DOHH2 (cell line): ENCODE results near the gene TRAPPC4.
A peak's percentile ranks its signal among the peaks of the same experiment; 100 is the strongest.
"Not testable (repeated sequence)": the region's sequence is repeated elsewhere in the genome, so short reads cannot be mapped to it uniquely, and the experiment has no call there.

Source experiments
- H3F3A ChIP-seq: fragments of 200-600 bp; sonication (generic), shearing (Covaris generic); 2 replicates; pipeline ENCODE4 v1.6.0; 2016; ENCODE audit warnings: antibody characterized with exemption, mild to moderate bottlenecking; ENCODE audit not compliant: control insufficient read depth, insufficient read depth
- H3K27ac ChIP-seq: fragments of 200-600 bp; sonication (generic); 2 replicates; pipeline ENCODE4 v1.5.1; 2014; ENCODE audit warnings: low read depth, mild to moderate bottlenecking, low read length, moderate library complexity
- H3K27me3 ChIP-seq: fragments of 200-600 bp; sonication (generic); 2 replicates; pipeline ENCODE4 v1.6.1; 2014; ENCODE audit warnings: mild to moderate bottlenecking, low read length, mixed read lengths; ENCODE audit not compliant: control insufficient read depth
- H3K36me3 ChIP-seq: fragments of 200-600 bp; sonication (generic); 2 replicates; pipeline ENCODE4 v1.6.1; 2014; ENCODE audit warnings: mild to moderate bottlenecking, low read length, moderate library complexity, mixed read lengths; ENCODE audit not compliant: control insufficient read depth
- H3K4me1 ChIP-seq: fragments of 200-600 bp; sonication (generic); 2 replicates; pipeline ENCODE4 v1.6.1; 2014; ENCODE audit warnings: mild to moderate bottlenecking, low read length, mixed read lengths; ENCODE audit not compliant: control insufficient read depth
- H3K4me2 ChIP-seq: fragments of 200-600 bp; sonication (generic); 2 replicates; pipeline ENCODE4 v1.6.0; 2014; ENCODE audit warnings: mild to moderate bottlenecking, low read length, moderate library complexity
- H3K4me3 ChIP-seq: fragments of 200-600 bp; sonication (generic); 2 replicates; pipeline ENCODE4 v1.5.1; 2014; ENCODE audit warnings: mild to moderate bottlenecking, low read length, mixed read lengths
- H3K79me2 ChIP-seq: fragments of 200-600 bp; sonication (generic); 2 replicates; pipeline ENCODE4 v1.6.1; 2014; ENCODE audit warnings: mild to moderate bottlenecking, low read length, mixed read lengths; ENCODE audit not compliant: control insufficient read depth
- H3K9me2 ChIP-seq: fragments of 200-600 bp; sonication (generic); replicated peaks from 2 replicates; pipeline ENCODE4 v1.6.1; 2014; ENCODE audit warnings: mild to moderate bottlenecking, low read length, mixed read lengths; ENCODE audit not compliant: control insufficient read depth
- H3K9me3 ChIP-seq: fragments of 200-600 bp; sonication (generic); 2 replicates; pipeline ENCODE4 v1.6.1; 2014; ENCODE audit warnings: antibody characterized with exemption, low read length, mixed read lengths; ENCODE audit not compliant: control insufficient read depth, insufficient read depth
- H4K20me1 ChIP-seq: fragments of 200-600 bp; sonication (generic); 2 replicates; pipeline ENCODE4 v1.6.0; 2014; ENCODE audit warnings: low read depth, mild to moderate bottlenecking, antibody characterized with exemption, low read length, moderate library complexity; ENCODE audit not compliant: control insufficient read depth, insufficient read depth
- EZH2phosphoT487 ChIP-seq: fragments of 200-600 bp; sonication (generic); IDR thresholded peaks from 2 replicates; pipeline ENCODE4 v1.6.1; 2017; ENCODE audit warnings: borderline replicate concordance, mild to moderate bottlenecking, antibody characterized with exemption, low read length, moderate library complexity, mixed read lengths
- TF ChIP-seq, protein P1 (sequence below): fragments of 200-600 bp; sonication (generic); IDR thresholded peaks from one replicate; pipeline ENCODE4 v1.5.1; 2014; ENCODE audit warnings: antibody characterized with exemption, mild to moderate bottlenecking, low read depth, low read length; ENCODE audit not compliant: poor library complexity, severe bottlenecking

The TRAPPC4 gene

DNA sequence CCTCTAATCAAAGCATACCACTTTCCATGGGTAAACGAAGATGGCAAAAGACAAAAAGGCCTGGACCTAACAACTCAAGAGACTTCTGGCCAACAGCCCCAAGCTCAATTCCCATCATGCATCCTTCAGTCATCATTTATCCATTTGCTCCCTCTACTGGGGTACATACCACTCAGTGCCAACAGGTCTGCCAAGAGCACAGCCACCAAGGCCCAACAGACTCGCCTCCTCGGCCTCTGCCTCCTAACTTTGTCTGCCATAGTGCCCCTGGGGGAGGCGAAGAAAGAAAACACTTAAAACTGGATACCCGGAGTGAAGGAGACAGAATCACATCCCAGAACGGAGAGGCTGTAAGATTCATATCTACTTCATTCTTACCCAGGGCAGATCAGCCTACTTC, 37.3 kb downstream of the TRAPPC4 start:
- TF ChIP-seq, protein P1, sequence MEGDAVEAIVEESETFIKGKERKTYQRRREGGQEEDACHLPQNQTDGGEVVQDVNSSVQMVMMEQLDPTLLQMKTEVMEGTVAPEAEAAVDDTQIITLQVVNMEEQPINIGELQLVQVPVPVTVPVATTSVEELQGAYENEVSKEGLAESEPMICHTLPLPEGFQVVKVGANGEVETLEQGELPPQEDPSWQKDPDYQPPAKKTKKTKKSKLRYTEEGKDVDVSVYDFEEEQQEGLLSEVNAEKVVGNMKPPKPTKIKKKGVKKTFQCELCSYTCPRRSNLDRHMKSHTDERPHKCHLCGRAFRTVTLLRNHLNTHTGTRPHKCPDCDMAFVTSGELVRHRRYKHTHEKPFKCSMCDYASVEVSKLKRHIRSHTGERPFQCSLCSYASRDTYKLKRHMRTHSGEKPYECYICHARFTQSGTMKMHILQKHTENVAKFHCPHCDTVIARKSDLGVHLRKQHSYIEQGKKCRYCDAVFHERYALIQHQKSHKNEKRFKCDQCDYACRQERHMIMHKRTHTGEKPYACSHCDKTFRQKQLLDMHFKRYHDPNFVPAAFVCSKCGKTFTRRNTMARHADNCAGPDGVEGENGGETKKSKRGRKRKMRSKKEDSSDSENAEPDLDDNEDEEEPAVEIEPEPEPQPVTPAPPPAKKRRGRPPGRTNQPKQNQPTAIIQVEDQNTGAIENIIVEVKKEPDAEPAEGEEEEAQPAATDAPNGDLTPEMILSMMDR, result peak; percentile 47
- TF ChIP-seq EZH2phosphoT487, result no peak
- Histone ChIP-seq H3K4me3 (peak overlapping the region; percentile 95), H3K27ac (peak overlapping the region; percentile 62), H3K36me3 (peaks cover 55% of the 10 kb centered on the region), H3K4me1 (peaks cover 17% of the 10 kb centered on the region), H3F3A (no peaks in the 10 kb centered on the region), H3K27me3 (no peaks in the 10 kb centered on the region), H3K4me2 (peak overlapping the region; percentile 92), H3K79me2 (peaks cover 37% of the 10 kb centered on the region), H3K9me3 (no peaks in the 10 kb centered on the region), H3K9me2 (no peaks in the 10 kb centered on the region), H4K20me1 (peaks cover 8% of the 10 kb centered on the region; the same call in 1 of the 2 replicates)

DNA sequence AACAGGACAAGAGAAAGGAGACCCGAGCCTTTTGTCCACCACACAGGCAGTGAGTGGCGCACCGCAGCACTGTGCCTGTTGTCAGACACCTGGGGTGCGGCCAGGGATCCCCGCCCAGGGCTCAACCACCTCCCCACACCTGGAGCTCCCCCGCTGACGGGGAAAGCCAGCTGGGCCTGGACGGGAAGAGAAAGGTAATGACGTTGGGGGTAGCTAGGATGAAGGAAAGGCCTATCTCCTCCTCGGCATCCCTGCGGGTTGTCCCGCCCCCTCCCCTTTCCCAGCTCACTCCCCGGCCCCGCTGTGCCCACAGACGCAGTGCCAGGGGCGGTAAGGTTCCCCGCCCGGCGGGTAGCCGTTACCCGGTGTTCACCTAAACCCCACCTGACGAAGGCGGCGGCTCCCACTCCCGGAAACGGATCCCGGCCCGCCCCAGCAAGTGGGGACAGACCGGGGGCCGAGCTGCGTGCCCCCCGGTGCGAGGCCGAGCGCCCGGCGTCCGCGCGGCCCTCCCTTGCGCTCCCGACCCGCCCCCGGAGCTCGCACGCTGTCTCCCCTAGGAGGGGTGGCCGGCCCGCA, 37.9 kb downstream of the TRAPPC4 start:
- Histone ChIP-seq H3K27me3 (no peaks in the 10 kb centered on the region), H3K4me3 (peak overlapping the region; percentile 95), H3K36me3 (peaks cover 49% of the 10 kb centered on the region), H3F3A (no peaks in the 10 kb centered on the region), H3K27ac (peak overlapping the region; percentile 62), H3K4me2 (peak overlapping the region; percentile 92), H3K79me2 (peaks cover 37% of the 10 kb centered on the region), H3K9me3 (no peaks in the 10 kb centered on the region), H3K9me2 (no peaks in the 10 kb centered on the region), H3K4me1 (peaks cover 17% of the 10 kb centered on the region), H4K20me1 (peaks cover 8% of the 10 kb centered on the region; the same call in 1 of the 2 replicates)
- TF ChIP-seq EZH2phosphoT487, result no peak
- TF ChIP-seq, protein P1, result no peak

DNA sequence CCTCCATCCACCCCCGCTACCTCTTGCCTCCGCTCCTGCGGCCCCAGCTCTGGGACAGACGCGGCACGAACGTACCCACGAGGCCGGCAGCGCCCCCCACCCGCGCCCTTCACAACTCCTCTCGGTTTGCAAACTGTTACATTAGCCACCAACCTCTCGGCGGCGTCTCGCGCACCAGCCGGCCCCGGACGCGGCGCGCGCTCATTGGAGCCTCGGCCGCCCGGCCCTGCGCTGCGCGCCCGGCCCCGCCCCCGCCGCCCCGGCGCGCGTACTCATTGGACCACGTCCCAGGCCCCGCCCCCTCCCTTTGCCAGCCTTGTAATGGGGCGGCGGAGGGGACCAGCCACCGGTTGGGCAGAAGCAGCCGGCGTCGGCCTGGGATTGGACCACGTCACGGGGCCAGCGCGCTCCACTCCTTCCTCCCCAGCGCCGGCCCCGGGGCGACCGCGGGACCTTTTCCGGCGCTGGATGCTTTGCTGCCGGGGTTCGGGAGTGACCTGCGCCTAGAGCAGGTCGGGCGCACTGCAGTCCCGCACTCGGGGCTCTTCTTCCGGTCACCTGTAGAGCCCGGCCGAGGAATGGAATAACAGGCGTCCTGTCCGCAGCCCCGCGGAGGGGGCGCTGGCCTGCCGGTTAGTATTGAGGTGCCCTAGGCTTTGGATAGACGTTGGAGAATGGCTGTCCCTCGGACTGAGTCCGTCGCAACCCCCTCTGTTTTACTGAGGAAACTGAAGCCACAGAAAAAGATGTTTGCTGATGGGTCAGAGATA, 38.6 kb downstream of the TRAPPC4 start, which contains the start of gene HYOU1:
HYOU1 (minus strand) TSS at position 206 of the 770 bp plus-strand sequence. CDS start 1,045 bp downstream, outside the sequence.
- Histone ChIP-seq H4K20me1 (peaks cover 8% of the 10 kb centered on the region; the same call in 1 of the 2 replicates), H3K79me2 (peaks cover 37% of the 10 kb centered on the region), H3K36me3 (peaks cover 42% of the 10 kb centered on the region), H3F3A (no peaks in the 10 kb centered on the region), H3K9me2 (no peaks in the 10 kb centered on the region), H3K27ac (peak within 1 kb of the TSS; percentile 62), H3K4me1 (peaks cover 17% of the 10 kb centered on the region), H3K27me3 (no peaks in the 10 kb centered on the region), H3K4me3 (peak within 1 kb of the TSS; percentile 97), H3K4me2 (peak within 1 kb of the TSS; percentile 92), H3K9me3 (no peaks in the 10 kb centered on the region)
- TF ChIP-seq, protein P1, result peak; percentile 50
- no peak for TF ChIP-seq EZH2phosphoT487

DNA sequence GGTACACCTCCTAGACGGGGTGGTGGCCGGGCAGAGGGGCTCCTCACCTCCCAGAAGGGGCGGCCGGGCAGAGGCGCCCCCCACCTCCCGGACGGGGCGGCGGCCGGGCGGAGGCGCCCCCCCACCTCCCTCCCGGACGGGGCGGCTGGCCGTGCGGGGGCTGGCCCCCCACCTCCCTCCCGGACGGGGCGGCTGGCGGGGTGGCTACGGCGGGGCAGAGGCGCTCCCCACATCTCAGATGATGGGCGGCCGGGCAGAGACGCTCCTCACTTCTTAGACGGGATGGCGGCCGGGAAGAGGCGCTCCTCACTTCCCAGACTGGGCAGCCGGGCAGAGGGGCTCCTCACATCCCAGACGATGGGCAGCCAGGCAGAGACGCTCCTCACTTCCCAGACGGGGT, 40.6 kb downstream of the TRAPPC4 start:
- not testable (repeated sequence) for H3K9me2 ChIP-seq, H3K9me3 ChIP-seq, H3K4me2 ChIP-seq, H3K27me3 ChIP-seq, H4K20me1 ChIP-seq, H3F3A ChIP-seq, H3K27ac ChIP-seq, H3K4me3 ChIP-seq
- Histone ChIP-seq H3K4me1 (peaks cover 17% of the 10 kb centered on the region), H3K36me3 (peaks cover 23% of the 10 kb centered on the region), H3K79me2 (peaks cover 37% of the 10 kb centered on the region)
